D721Med (cell line): ENCODE results near the gene PLEKHM3.

Experiments used
- DNase-seq: peaks from one replicate; pipeline ENCODE4 v3.0.0; 2011; ENCODE audit warnings: low spot score; ENCODE audit not compliant: insufficient read length
- FAIRE-seq: peaks from 2 replicates; lab custom pipeline; 2011; peaks lifted over from hg19 to GRCh38; lab: Jason Lieb, UNC
- CTCF ChIP-seq: IDR thresholded peaks from 2 replicates; pipeline ENCODE4 v1.5.1; 2012; ENCODE audit warnings: mild to moderate bottlenecking, control low read depth; ENCODE audit not compliant: insufficient read depth; ENCODE audit errors: missing control alignments

Gene PLEKHM3

GRCh38 chr2:207929923-207930322, 95.4 kb downstream of the PLEKHM3 start:
- TF ChIP-seq CTCF = no peak
- no peak for FAIRE-seq
- no peak for DNase-seq

GRCh38 chr2:207928079-207928478, 97.2 kb downstream of the PLEKHM3 start:
- DNase-seq (no peak), FAIRE-seq (no peak)
- TF ChIP-seq CTCF = no peak

GRCh38 chr2:207926989-207927300, 98.4 kb downstream of the PLEKHM3 start:
- DNase-seq (no peak), FAIRE-seq (no peak)
- TF ChIP-seq CTCF = no peak

- no peak for FAIRE-seq
Observed at GRCh38 chr2:207926133-207926988, 99.0 kb downstream of the PLEKHM3 start.

GRCh38 chr2:207925601-207926000, 99.7 kb downstream of the PLEKHM3 start:
- DNase-seq (no peak), FAIRE-seq (no peak)
- TF ChIP-seq CTCF = no peak

More at GRCh38 chr2:207926133-207926988, 99.0 kb downstream of the PLEKHM3 start:
- no peak for TF ChIP-seq CTCF
- DNase-seq = no peak

- no peak for DNase-seq
- FAIRE-seq = no peak
- TF ChIP-seq CTCF = no peak
Observed at GRCh38 chr2:207921606-207922005, 103.7 kb downstream of the PLEKHM3 start.

GRCh38 chr2:207920721-207921120, 104.6 kb downstream of the PLEKHM3 start:
- no peak for TF ChIP-seq CTCF
- no peak for DNase-seq
- no peak for FAIRE-seq
